Smooth muscle cell of the coronary artery (primary cell): ENCODE measurements around the gene TRIM54. TPM values are rescaled to one million over a fixed set of nuclear protein-coding genes. Genes with fewer than 3 reads are reported as not detected.

ENCODE experiments used
- total RNA-seq: library from RNA; depleted of rRNA; stranded (reverse); fragments of >200 nt; gene quantifications from 2 replicates; pipeline ENCODE4 v1.2.3, GENCODE V29; 2014; ENCODE audit warnings: low replicate concordance

TRIM54 gene, protein sequence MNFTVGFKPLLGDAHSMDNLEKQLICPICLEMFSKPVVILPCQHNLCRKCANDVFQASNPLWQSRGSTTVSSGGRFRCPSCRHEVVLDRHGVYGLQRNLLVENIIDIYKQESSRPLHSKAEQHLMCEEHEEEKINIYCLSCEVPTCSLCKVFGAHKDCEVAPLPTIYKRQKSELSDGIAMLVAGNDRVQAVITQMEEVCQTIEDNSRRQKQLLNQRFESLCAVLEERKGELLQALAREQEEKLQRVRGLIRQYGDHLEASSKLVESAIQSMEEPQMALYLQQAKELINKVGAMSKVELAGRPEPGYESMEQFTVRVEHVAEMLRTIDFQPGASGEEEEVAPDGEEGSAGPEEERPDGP
- total RNA-seq = not detected in 2 replicates

DNA sequence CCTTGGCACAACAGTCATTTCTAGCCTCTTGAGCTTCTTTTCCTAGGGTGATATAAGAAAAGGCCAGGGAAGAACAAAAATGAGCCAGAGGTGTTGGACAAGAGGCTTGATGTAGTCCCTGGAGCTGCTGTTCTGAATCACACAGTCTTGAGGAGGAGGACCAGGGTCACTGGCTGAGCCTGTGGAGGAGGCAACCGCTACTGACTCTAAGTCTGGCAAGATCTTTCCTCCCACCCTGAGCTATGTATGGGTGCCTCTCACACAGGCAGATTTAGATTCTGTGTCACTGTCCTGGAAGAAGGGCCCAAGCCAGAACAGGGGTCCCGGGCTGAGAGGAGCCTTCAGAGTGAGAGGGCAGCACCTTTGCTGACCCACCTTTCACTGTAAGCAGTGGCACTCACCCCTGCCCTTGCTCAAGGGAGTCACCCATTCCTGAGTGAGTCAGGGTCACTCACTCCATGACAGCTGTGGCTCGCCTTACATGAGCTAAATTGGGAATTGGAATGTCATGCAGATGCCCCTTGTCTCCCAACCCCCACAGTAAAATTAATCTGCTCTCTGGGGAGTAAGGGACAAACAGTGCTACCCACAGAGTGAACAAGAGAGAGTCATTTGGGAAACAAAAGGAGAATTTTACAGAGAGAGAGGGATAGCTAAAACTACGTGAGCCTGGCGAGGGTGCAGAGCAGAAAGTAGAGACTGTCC lies at the start of gene TRIM54:
Gene TRIM54 (plus strand): TSS at position 575 of the 705 bp plus-strand sequence. CDS start 303 bp downstream, outside the sequence.

DNA sequence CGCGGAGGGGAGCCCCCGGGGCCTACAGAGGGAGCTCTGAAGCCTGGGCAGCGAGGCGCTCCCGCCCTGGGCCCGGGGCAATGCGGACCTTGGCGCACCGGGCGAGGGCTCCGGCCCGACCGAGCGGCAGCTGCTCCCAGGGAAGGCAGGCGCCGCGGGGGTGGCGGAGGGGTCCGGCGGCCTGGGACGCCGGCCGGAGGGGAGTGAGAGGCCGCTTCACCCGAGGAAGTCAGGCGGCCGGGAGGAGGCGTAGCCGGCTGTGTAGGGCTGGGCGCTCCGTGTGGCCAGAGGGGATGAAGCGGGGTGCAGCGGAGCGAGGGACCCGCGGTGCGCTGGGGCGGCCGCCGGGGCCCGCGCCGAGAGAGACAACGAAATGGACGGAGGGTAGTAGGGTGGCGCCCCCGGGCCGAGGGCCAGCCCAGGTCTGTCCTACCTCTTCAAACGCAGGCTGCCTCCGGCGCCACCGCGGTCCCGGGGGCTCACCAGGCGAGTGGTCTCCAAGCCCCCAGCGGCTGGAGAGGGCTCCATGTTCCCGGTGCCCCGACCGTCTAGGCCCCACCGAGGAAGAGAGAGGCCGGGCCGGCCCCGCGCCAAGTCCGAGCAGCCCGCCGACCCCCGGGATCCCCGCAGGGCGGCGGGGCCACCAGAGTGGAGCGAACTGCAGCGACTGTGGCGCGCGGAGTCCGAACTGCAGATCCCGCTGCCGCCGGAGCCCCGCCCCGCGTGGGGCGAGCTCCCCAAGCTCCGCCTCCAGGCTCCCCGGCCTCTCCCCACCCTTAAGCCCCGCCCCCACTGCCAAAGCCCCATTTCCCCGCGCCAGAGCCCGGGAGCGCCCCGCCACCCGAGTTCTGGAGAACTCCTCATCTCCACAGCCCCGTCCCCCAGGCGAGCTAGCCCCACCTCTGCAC lies 19.6 kb upstream of the TRIM54 start, which contains the start of gene SLC30A3:
Gene SLC30A3 (minus strand): TSS at position 669 of the 908 bp plus-strand sequence. CDS start 141 bp downstream, at position 528.

DNA sequence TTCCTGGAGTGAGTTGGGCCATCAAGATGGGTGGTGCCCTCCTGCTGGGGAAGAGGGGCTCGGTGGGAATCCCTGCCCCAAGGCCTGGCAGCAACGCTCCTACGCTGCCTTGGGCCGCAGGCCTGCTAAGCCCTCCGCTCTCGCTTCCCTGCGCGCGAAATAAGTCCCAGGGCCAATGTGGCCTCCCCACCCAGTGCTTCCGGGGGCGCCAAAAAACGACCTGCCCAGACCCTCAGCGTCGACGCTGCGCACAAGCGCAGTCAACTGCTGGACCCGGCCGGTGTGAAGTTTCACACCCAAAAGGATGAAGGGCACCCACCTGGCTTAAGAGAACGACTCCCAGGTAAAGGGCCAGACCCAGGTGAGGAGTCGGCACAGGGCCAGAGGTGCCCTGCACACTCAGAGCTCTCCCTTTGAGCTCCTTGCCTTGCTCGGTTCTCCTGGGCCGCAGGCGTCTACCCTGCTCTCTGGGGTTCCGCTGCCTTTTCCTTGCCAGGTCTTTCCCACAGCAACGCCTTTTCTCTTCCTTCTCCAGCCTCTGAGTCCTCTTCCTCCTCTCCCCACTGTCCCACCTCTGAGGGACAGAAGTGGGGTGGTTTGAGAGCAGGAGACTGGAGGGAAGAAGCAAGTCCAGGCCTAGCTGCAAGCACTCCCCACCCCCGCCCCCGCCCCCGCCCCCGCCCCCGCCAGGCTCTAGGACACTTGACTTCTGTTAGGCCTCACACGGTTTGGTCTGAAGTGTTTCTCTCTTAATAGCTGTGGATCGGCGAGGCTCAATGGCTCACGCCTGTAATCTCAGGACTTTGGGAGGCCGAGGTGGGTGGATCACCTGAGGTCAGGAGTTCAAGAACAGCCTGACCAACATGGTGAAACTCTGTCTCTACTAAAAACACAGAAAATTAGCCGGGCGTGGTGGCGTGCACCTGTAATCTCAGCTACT lies 6.7 kb upstream of the TRIM54 start, which contains the start of gene DNAJC5G:
Gene DNAJC5G (plus strand): TSS at position 223 of the 940 bp plus-strand sequence. CDS start 1,296 bp downstream, outside the sequence.

DNA sequence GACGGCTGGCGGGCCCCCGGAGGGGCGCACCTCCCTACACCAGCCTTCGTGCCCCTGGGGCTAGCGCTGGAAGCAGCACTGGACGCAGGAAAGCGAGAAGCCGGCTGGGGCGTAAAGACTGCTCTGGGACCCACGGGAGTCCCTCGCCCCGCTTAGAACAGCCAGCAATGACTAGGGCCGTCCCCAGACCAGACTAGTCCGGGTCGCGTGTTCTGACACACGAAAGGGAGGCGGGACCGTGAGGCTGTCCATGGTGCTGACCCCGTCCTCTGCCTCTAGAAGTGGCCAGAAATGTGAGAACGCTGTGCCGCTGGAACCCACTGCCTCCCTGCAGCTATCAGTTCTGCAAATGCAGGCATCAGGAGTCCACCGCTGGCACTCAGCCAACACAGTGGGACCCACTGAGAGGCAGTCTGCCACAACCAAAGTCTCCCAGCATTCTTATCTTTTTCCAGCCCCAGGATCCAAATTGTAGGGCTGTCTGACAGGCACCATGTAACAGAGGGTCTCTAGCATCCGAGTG lies 26.2 kb downstream of the TRIM54 start, which contains the start of gene UCN:
Gene UCN (minus strand): TSS at position 87 of the 523 bp plus-strand sequence. CDS start 550 bp downstream, outside the sequence.

DNA sequence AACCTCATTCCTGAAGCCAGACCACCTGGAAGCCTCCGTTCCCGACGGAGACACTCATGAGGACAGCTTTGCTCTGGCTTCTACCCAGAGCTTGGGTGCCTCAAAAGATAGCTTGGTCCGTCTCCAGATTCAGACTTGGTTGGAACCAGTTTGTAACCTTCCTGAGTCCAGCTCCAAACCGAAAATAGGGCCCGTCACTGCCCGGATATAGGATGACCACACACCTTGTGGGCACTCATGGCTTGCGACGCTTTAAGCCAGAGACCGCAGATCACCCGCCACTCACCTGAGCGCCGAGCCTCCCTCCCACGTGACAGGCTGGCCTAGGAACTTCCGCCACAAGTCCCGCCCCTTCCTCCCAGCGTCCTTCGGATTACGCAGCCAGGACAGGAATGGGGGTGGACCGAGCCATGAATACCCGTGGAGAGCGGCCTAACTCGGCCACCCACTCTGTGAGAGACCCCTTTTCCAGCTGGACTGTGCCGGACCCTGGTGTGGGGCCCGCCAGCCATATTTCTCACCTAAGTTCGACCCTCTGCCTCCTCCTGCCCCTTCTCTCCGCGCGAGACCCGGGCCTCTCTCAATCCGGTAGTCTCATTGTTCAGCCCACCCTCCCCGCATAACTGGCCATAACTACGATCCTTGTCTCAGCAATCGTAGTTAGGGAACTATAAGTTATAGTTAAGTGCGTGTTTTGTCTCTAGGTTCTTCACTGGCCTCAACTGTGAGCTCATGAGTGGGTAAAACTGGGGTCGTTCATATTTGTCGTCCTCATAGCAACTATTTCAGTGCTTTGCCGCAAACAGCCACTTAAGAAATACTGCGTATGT lies 40.8 kb downstream of the TRIM54 start, which contains the start of gene MPV17:
Gene MPV17 (minus strand): TSS at position 332 of the 830 bp plus-strand sequence. CDS start 580 bp downstream, outside the sequence.

DNA sequence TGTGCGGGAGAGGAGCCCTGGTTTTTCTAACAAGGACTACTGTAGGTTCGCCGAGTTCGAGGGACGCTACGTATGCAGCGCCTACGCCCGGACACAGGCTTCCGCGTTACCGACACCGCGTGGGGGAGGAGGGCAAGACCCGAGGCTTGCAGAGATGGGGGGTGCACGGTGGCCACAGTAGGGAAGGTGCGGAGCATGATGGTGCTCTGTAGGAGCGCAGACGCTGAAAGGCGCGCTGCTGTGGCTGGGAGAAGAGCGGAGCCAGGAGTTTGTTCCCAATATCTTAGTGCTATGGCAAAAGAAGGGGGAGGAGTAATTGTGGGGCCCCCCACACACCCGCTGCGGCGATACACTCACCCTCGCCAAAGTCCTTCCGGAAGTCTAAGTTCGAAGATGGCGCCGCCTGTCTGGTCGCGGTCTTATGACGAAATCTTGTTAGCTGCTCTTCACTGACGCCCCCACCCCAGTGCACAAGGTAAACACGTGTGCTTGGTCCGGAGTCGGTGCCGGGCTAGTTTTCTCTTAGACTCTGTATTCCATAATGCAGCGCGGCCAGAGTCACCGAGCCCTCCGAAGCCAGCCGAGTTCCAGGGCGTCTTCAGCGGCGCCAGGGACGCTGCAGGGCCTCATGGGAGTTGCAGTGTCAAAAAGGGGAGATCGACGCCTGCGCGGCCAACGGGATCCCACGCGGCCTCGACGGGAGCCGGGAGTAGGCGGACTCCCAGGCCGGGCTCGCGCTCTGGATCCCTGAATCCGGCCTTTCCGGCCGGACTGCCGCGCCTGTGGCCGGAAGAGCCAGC lies 74.4 kb downstream of the TRIM54 start, which contains the start of gene GTF3C2:
Gene GTF3C2 (minus strand): TSS at position 383 of the 800 bp plus-strand sequence. CDS start 13,210 bp downstream, outside the sequence.

Other genes with a start within 250 kb of the TRIM54 start
- 25.3 and 33.9 TPM in 2 replicates for gene TMEM214, start 249.5 kb upstream of the TRIM54 start, total RNA-seq
- 14.3 and 25.0 TPM in 2 replicates for gene AGBL5, start 230.8 kb upstream of the TRIM54 start, total RNA-seq
- gene OST4, start 210.8 kb upstream of the TRIM54 start, total RNA-seq = 710 and 956 TPM in 2 replicates
- gene EMILIN1, start 203.8 kb upstream of the TRIM54 start, total RNA-seq = 213 and 319 TPM in 2 replicates
- gene KHK, start 195.7 kb upstream of the TRIM54 start, total RNA-seq = 0.53 and 1.9 TPM in 2 replicates
- 4.9 and 15.8 TPM in 2 replicates for gene CGREF1, start 163.3 kb upstream of the TRIM54 start, total RNA-seq
- gene ABHD1, start 158.6 kb upstream of the TRIM54 start, total RNA-seq = 0.08 TPM in 1 of 2 replicates, not detected in the other
- 55.5 and 206 TPM in 2 replicates for gene PREB, start 147.8 kb upstream of the TRIM54 start, total RNA-seq
- not detected in 2 replicates for gene PRR30, start 143.0 kb upstream of the TRIM54 start, total RNA-seq
- 0.82 TPM in 1 of 2 replicates, not detected in the other for gene TCF23, start 133.4 kb upstream of the TRIM54 start, total RNA-seq
- gene ATRAID, start 70.4 kb upstream of the TRIM54 start, total RNA-seq = 183 and 253 TPM in 2 replicates
- 8.3 and 17.7 TPM in 2 replicates for gene SLC5A6, start 70.2 kb upstream of the TRIM54 start, total RNA-seq
- gene CAD, start 65.1 kb upstream of the TRIM54 start, total RNA-seq = 26.1 and 35.8 TPM in 2 replicates
- 0.38 TPM in 1 of 2 replicates, not detected in the other for gene SLC30A3, start 19.4 kb upstream of the TRIM54 start, total RNA-seq
- not detected in 2 replicates for gene DNAJC5G, start 7.0 kb upstream of the TRIM54 start, total RNA-seq
- 0.30 TPM in 1 of 2 replicates, not detected in the other for gene UCN, start 26.0 kb downstream of the TRIM54 start, total RNA-seq
- gene MPV17, start 40.7 kb downstream of the TRIM54 start, total RNA-seq = 48.7 and 76.6 TPM in 2 replicates
- gene GTF3C2, start 74.3 kb downstream of the TRIM54 start, total RNA-seq = 13.1 and 19.6 TPM in 2 replicates
- gene EIF2B4, start 87.9 kb downstream of the TRIM54 start, total RNA-seq = 29.5 and 51.1 TPM in 2 replicates
- 100 and 134 TPM in 2 replicates for gene SNX17, start 88.2 kb downstream of the TRIM54 start, total RNA-seq
- gene ZNF513, start 98.3 kb downstream of the TRIM54 start, total RNA-seq = 5.4 and 7.9 TPM in 2 replicates
- 93.1 and 102 TPM in 2 replicates for gene PPM1G, start 127.2 kb downstream of the TRIM54 start, total RNA-seq
- 106 TPM in 2 replicates for gene NRBP1, start 146.2 kb downstream of the TRIM54 start, total RNA-seq
- not detected in 2 replicates for gene KRTCAP3, start 160.0 kb downstream of the TRIM54 start, total RNA-seq
- 28.8 and 79.4 TPM in 2 replicates for gene IFT172, start 207.3 kb downstream of the TRIM54 start, total RNA-seq
- 15.9 and 31.8 TPM in 2 replicates for gene FNDC4, start 212.8 kb downstream of the TRIM54 start, total RNA-seq
- 0.12 and 3.5 TPM in 2 replicates for gene GCKR, start 214.4 kb downstream of the TRIM54 start, total RNA-seq